ENCODE measurements around the gene CBARP.

CBARP gene

GRCh38 chr19:1239796-1240737, 2.3 kb upstream of the CBARP start:
- Histone ChIP-seq H3K4me1 (ENCODE audit: insufficient read depth, low read length) (peaks cover 45% of the 10 kb centered on the region), H3K9me3 (ENCODE audit: low read length) (no peaks in the 10 kb centered on the region), H2AFZ (ENCODE audit: low read depth, low read length) (no peak overlapping the region), H3K27me3 (ENCODE audit: insufficient read depth, low read length) (no peaks in the 10 kb centered on the region), H3K36me3 (ENCODE audit: insufficient read depth, low read length) (peaks cover 7% of the 10 kb centered on the region), H3K4me3 (ENCODE audit: low read length) (peak overlapping the region; percentile 31)

GRCh38 chr19:1239420-1239795, 1.6 kb upstream of the CBARP start:
- no peaks in the 10 kb centered on the region for H3K27me3 ChIP-seq (ENCODE audit: insufficient read depth, low read length)
- no peaks in the 10 kb centered on the region for H3K9me3 ChIP-seq (ENCODE audit: low read length)
- peaks cover 41% of the 10 kb centered on the region for H3K4me1 ChIP-seq (ENCODE audit: insufficient read depth, low read length)
- H3K36me3 ChIP-seq (ENCODE audit: insufficient read depth, low read length), result peaks cover 12% of the 10 kb centered on the region
- H3K4me3 ChIP-seq (ENCODE audit: low read length), result peak overlapping the region; percentile 3
- H2AFZ ChIP-seq (ENCODE audit: low read depth, low read length), result no peak overlapping the region

GRCh38 chr19:1238369-1239303, 831 bp upstream of the CBARP start:
- H3K9me3 ChIP-seq (ENCODE audit: low read length), result no peaks in the 10 kb centered on the region

GRCh38 chr19:1237027-1237659, 662 bp downstream of the CBARP start:
- H3K4me3 ChIP-seq (ENCODE audit: low read length), result peak overlapping the region; percentile 72
- no peaks in the 10 kb centered on the region for H3K9me3 ChIP-seq (ENCODE audit: low read length)
- no peak overlapping the region for H2AFZ ChIP-seq (ENCODE audit: low read depth, low read length)
- H3K4me1 ChIP-seq (ENCODE audit: insufficient read depth, low read length), result peaks cover 36% of the 10 kb centered on the region
- peaks cover 33% of the 10 kb centered on the region for H3K36me3 ChIP-seq (ENCODE audit: insufficient read depth, low read length)
- no peaks in the 10 kb centered on the region for H3K27me3 ChIP-seq (ENCODE audit: insufficient read depth, low read length)

More at GRCh38 chr19:1238369-1239303, 831 bp upstream of the CBARP start:
- Histone ChIP-seq H3K27me3 (ENCODE audit: insufficient read depth, low read length) (no peaks in the 10 kb centered on the region), H3K36me3 (ENCODE audit: insufficient read depth, low read length) (peaks cover 20% of the 10 kb centered on the region), H3K4me1 (ENCODE audit: insufficient read depth, low read length) (peaks cover 41% of the 10 kb centered on the region), H3K4me3 (ENCODE audit: low read length) (peak overlapping the region; percentile 72), H2AFZ (ENCODE audit: low read depth, low read length) (no peak overlapping the region)

GRCh38 chr19:1236576-1236975, 1.2 kb downstream of the CBARP start:
- no peak overlapping the region for H2AFZ ChIP-seq (ENCODE audit: low read depth, low read length)
- no peaks in the 10 kb centered on the region for H3K9me3 ChIP-seq (ENCODE audit: low read length)
- peaks cover 36% of the 10 kb centered on the region for H3K36me3 ChIP-seq (ENCODE audit: insufficient read depth, low read length)
- H3K4me3 ChIP-seq (ENCODE audit: low read length), result peak overlapping the region; percentile 72
- peaks cover 33% of the 10 kb centered on the region for H3K4me1 ChIP-seq (ENCODE audit: insufficient read depth, low read length)
- no peaks in the 10 kb centered on the region for H3K27me3 ChIP-seq (ENCODE audit: insufficient read depth, low read length)

- no peaks in the 10 kb centered on the region for H3K27me3 ChIP-seq (ENCODE audit: insufficient read depth, low read length)
- H3K4me3 ChIP-seq (ENCODE audit: low read length), result peak overlapping the region; percentile 72
- no peak overlapping the region for H2AFZ ChIP-seq (ENCODE audit: low read depth, low read length)
- H3K4me1 ChIP-seq (ENCODE audit: insufficient read depth, low read length), result peaks cover 28% of the 10 kb centered on the region
- peaks cover 39% of the 10 kb centered on the region for H3K36me3 ChIP-seq (ENCODE audit: insufficient read depth, low read length)
- no peaks in the 10 kb centered on the region for H3K9me3 ChIP-seq (ENCODE audit: low read length)
Observed at GRCh38 chr19:1235625-1236538, 1.9 kb downstream of the CBARP start.

GRCh38 chr19:1234955-1235380, 2.8 kb downstream of the CBARP start:
- Histone ChIP-seq H2AFZ (ENCODE audit: low read depth, low read length) (no peak overlapping the region), H3K4me3 (ENCODE audit: low read length) (no peak overlapping the region), H3K36me3 (ENCODE audit: insufficient read depth, low read length) (peaks cover 48% of the 10 kb centered on the region), H3K9me3 (ENCODE audit: low read length) (no peaks in the 10 kb centered on the region), H3K27me3 (ENCODE audit: insufficient read depth, low read length) (no peaks in the 10 kb centered on the region), H3K4me1 (ENCODE audit: insufficient read depth, low read length) (peaks cover 25% of the 10 kb centered on the region)

- peaks cover 21% of the 10 kb centered on the region for H3K4me1 ChIP-seq (ENCODE audit: insufficient read depth, low read length)
- H3K36me3 ChIP-seq (ENCODE audit: insufficient read depth, low read length), result peaks cover 48% of the 10 kb centered on the region
- no peaks in the 10 kb centered on the region for H3K9me3 ChIP-seq (ENCODE audit: low read length)
- no peak overlapping the region for H3K4me3 ChIP-seq (ENCODE audit: low read length)
- no peaks in the 10 kb centered on the region for H3K27me3 ChIP-seq (ENCODE audit: insufficient read depth, low read length)
- H2AFZ ChIP-seq (ENCODE audit: low read depth, low read length), result no peak overlapping the region
Observed at GRCh38 chr19:1234051-1234954, 3.5 kb downstream of the CBARP start.

- H3K36me3 ChIP-seq (ENCODE audit: insufficient read depth, low read length), result peaks cover 50% of the 10 kb centered on the region
Observed at GRCh38 chr19:1233115-1233667, 4.6 kb downstream of the CBARP start.

GRCh38 chr19:1232652-1233072, 5.1 kb downstream of the CBARP start:
- Histone ChIP-seq H2AFZ (ENCODE audit: low read depth, low read length) (no peak overlapping the region), H3K4me1 (ENCODE audit: insufficient read depth, low read length) (peaks cover 11% of the 10 kb centered on the region), H3K27me3 (ENCODE audit: insufficient read depth, low read length) (no peaks in the 10 kb centered on the region), H3K36me3 (ENCODE audit: insufficient read depth, low read length) (peaks cover 53% of the 10 kb centered on the region), H3K9me3 (ENCODE audit: low read length) (no peaks in the 10 kb centered on the region), H3K4me3 (ENCODE audit: low read length) (no peak overlapping the region)

More at GRCh38 chr19:1233115-1233667, 4.6 kb downstream of the CBARP start:
- Histone ChIP-seq H3K27me3 (ENCODE audit: insufficient read depth, low read length) (no peaks in the 10 kb centered on the region), H3K4me3 (ENCODE audit: low read length) (no peak overlapping the region), H3K4me1 (ENCODE audit: insufficient read depth, low read length) (peaks cover 13% of the 10 kb centered on the region), H3K9me3 (ENCODE audit: low read length) (no peaks in the 10 kb centered on the region), H2AFZ (ENCODE audit: low read depth, low read length) (no peak overlapping the region)

Data from neuron (in vitro differentiated cells).